Measurements from ENCODE around the gene LPIN1.

Gene LPIN1

DNA sequence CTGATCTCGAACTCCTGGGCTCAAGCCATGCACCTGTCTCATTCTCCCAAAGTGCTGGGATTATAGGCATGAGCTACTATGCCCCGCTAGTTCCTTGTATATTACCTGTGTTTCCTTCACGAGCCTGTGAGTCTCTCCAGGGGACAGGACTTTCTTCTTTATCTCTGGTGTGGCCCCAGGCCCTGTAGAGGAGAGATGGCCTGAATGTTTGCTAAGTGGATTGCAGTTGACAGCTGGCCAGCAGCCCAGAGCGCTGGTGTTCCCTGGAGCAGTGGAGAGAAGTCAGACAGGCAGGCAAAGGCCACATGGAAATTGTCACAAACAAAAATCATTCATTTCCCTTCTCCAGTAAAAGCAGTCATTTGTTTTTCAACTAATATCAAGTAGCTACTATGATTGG, 17.9 kb downstream of the LPIN1 start:
- DNase-seq = peak; percentile 20

DNA sequence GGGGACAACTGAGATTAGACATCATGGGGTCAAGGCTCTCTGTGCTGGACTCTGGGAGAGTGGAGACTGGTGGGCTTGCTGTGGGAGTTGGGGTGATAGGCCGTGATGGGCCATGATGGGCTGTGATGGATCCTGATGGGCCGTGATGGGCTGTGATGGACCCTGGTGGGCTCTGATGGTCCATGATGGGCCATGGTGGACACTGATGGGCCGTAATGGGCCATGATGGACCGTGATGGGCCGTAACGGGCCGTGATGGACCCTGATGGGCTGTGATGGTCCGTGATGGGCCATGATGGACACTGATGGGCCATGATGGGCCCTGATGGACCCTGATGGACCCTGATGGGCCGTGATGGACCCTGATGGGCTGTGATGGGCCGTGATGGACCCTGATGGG, 18.5 kb downstream of the LPIN1 start:
- DNase-seq = no peak

DNA sequence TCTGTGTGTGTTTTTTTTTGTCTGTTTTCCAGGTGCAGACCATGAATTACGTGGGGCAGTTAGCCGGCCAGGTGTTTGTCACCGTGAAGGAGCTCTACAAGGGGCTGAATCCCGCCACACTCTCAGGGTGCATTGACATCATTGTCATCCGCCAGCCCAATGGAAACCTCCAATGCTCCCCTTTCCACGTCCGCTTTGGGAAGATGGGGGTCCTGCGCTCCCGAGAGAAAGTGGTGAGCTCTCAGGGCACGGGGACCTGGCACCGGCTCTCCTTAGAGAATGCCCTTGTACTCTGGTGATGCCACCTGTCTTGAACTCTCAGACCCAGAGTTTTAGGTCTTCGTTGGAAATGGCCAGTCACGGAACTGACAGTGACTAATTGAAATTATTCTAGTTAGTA, 19.1 kb downstream of the LPIN1 start:
- DNase-seq = no peak

DNA sequence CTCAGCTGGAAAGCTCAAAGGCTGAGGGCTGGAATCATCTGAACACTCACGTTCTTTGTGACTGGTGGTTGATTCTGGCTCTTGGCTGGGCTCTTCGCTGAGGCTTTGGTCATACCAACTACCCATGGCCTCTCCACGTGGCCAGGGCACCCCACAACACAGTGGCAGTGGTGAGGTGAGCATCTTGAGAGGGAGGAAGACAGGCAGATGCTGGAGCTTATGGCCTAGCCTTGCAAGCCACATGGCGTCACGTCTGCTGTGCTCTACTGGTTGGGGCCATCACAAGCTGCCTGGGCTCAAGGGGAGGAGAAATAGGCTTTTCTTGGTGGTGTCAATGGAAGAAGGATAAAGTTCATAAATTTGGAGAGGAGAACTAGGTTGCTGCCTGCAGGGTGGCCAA, 19.6 kb downstream of the LPIN1 start:
- DNase-seq = no peak

DNA sequence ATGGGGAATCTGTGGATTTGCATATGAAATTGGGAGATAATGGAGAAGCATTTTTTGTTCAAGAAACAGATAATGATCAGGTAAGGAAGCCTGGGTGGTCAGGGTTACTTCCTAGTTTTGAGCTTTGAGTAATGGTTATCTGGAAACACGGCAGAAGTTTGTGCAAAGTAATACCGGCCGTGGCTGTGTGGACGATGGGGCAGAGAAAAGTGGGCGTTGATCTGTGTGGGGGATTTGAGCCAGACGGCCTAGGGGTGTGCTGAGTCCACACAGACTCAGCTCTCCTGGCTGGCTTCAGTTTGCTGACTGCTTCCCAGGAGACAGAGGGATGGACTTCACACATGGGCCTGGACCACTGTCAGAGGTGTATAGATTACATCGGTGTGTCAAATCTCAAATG, 21.3 kb downstream of the LPIN1 start:
- no peak for DNase-seq

DNA sequence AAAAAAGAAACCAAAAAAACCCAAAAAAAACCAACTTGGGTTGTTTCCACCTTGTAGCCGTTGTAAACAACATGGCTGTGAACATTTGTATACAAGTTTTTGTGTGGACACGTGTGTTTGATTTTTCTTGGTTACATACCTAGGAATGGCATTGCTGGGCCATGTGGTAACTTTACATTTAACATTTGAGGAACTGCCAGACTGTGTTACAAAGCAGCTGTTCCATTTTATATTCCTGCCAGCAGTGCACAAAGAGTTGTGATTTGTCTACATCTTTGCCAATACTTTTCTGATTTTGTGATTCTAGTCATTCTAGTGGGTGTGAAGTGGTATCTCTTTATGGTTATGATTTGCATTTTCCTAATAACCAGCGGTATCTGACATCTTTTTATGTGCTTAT, 22.5 kb downstream of the LPIN1 start:
- no peak for DNase-seq

DNA sequence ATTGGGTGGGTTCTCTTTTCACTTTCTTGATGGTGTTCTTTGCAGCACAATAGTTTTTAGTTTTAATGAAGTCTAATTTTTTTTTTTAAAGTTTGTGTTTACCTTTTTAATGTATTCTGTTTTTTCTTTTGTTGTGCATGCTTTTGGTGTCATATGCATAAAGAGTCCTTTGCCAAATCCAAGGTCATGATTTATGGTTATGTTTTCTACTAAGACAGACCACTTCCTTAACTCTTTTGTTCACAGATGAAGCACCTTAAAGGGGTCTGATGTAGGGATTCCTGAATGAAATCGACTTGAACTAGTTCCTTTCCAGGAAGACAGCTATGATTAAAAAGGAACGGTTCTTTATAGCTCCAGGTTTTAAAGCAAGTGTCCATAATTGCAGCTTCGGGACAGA, 23.1 kb downstream of the LPIN1 start:
- no peak for DNase-seq

DNA sequence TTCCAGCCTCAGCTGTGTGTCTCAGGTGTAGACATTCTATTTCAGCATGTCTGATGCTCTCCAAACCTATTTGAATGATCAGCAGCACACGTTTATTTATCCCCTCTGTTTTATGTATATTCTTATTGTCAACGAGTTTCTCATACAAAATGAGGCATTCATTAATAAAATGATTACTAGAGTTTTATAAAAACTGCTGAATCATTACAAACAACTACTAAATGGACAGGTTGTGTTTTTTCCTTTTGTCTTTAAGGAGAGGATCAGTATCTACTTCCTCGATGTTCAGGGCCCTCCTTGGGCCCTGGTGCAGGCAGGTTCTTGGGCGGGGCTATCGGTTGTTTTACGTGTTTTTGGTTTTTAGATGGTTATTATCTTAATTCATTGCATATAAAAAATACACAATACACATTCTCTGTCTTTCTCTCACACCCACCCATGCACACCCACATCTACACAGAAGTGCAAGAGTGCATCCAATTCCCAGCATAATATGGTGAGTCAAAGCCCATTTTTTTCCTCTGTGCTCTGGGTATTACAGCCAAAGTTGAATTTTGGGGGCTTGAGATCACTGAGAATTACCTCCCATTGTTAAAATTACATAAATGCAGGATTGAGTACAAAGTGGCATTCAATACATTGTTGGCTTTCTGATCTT, 24.2 kb downstream of the LPIN1 start:
- no peak for DNase-seq

DNA sequence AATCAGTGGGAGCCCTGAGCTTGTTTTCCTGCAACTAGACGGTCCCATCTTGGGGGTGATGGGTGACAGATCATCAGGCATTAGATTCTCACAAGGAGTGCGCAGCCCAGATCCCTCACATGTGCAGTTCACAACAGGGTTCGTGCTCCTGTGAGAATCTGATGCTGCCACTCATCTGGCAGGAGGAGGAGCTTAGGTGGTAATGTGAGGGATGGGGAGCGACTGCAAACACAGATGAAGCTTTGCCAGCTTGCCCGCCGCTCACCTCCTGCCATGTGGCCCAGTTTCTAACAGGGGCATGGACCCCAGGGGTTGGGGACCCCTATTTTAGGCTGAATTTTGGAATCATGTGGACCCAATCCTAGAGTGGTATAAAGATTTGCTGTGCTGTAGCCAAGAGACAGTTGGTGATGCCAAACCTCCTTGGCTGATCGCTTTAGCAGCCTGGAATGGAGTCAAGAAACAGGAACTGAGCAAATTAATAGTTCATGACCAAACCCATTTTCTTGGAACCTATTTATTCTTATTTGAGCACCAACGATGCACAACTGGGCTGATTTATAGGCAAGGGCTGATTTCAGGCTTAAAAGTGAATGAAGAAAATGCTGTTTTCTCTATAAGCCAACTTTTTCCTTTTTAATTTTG, 25.7 kb downstream of the LPIN1 start:
- DNase-seq = no peak

DNA sequence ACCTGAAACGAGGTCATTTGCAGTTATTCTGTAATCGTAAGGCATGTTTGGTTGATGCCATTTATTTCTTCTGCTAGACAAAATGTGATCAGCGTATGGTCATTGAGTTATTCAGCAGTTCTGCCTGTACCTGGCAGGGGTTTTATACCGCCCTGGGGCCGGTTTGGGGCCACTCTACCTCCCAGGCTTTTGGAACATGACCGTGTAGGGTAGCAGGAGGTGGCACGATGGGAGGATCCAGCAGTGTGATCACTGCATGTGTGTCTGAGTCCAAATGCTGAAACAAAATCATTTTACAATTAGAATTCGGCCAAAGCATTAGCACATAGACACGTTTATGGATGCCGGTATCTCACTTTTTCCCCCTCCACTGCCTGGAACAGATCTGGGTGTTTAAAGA, 26.7 kb downstream of the LPIN1 start:
- DNase-seq = no peak

DNA sequence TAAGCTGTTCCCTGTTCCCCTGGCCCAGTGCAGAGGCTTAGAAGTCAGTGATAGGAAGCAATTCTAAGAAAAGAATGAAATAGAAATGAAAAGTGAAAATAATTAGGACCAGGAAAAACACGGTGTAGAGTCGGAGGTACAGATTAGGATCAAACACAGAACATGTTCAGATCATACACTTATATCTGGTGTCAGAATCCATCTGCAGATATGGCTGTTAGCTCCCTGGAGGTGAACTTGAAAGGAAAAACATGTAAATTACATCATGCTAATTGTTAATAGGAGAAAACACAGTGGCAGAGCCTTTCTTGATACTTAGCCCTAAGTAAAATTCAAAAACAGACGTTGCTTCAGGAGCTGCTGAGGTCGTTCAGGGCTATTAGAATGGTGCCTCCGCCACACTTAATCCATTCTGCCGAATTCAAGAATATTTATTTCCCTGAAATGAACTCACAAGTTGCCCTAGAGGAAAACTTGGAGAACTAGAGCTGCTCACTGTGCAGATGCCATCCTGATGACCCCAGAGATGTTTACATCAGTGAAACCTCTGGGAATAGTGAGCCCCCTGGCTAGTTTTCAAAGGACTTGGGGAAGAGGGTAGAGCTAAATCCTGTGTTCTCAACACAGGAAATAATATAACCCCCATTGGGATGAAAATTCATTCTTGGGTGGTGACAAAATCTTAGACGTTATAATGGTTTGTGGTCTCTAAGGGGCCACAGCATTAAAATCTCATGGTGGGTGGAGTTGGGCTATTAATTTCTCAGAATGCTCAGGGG, 27.5 kb downstream of the LPIN1 start:
- DNase-seq = no peak

DNA sequence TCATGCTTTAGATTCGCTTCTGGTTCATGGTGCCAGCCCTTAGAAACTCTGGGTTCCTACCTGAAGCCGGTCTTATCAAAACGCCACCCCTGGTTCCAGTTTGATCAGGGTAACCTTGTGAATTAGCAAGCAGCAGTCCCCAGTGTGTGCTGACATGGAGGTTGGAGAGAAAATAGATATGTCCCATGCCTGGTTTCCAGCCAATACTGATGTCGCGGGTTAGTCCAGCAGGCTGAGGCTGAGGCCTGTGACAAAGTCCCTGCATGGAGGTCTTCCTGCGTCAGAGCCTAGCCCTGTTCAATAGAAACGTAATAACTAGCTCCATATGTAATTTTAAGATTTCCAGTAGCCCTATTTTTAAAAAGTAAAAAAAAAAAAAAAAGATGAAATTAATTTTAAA, 28.2 kb downstream of the LPIN1 start:
- DNase-seq = no peak

DNA sequence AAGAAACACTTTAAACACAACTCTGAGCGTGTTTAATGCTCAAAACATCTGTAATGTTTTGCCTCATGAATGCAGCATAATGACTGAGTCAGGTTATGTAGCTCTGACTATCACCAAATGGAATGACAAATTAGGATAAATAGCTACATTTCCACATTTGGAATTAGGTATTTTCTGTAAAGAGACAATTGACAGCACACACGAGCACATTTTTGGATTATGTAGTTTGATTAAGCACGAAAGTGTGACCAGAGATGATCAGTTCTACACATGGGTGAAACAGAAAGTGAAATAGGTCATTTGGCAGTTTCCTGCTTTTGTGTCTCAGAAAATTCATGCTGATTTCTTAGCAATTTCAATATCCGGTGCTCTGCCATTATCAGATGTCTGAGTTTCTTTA, 29.0 kb downstream of the LPIN1 start:
- no peak for DNase-seq

DNA sequence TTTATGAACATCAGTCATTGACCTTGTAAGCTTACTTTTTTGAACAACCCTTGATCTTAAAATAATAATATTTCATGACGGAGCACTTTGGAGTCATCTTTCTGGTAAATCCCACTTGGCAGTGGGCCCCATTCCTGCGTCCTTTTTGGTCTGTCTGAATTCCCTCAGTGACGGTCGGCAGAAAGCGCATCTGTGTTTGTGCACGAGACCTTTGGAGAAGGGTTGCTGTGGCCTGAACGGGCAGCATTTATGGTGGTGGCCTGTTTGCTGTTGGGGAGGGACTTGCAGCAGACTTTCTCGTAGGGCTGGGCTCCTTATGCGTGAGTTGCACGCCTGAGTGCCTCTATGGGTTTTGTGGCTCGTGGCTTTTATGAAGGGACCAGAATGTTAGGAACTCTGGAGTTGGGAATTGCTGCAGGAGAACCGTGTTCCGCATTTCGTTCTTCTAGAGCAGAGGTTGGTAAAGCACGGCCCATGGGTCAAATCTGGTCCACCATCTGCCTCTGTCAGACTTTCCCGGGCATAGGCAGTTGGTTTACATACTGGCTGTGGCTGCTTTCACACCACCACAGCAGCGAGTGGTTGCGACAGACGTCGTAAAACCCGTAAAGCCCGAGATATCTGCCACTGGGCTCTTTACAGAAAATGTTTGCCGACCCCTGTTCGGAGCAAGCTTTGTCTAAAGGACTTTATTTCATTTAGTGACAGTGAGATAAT, 30.8 kb downstream of the LPIN1 start:
- no peak for DNase-seq

DNA sequence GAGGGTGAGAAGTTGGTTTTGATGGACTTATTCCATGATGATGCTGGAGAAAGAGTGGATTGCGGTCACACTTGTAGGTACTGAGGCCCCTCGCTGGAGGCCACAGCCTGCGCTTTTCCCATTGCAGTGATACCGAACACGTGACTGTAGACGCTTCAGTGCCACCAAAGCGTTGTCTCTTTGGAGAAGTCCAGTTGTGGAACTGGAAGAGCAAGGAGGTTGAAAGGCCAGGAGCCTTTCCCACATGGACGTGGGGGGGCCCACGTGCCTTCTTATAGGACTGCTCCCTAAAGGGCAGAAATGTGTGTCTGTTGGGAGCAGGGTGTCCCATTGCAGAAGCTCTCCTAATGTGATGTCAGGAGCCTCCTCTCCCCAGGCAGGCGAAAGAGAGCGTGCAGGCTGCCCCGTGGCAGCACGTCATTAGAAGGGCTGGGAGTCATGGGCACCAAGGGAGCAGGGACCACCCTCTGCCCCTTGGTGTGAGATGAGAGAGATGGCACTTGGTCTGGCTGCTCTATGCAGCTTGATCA, 31.5 kb downstream of the LPIN1 start:
- DNase-seq = no peak

DNA sequence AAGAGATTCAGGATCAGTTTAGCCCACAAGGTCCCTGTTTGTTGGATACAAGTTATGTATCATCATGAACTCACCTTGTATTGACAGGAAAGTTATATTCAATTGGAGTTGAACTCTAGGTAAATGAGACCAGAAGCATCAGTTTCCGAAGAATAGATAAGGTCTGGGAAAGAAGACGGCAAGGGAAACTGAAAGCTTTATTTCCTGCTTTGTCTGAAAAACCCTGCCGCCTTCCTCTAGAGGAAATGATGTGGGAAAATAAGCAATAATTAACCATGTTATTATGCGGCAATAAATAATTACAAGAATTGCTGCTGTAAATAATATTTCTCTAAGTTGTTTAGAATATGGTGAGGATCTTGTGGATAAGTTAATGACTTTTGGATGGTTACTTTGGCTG, 32.0 kb downstream of the LPIN1 start:
- no peak for DNase-seq

DNA sequence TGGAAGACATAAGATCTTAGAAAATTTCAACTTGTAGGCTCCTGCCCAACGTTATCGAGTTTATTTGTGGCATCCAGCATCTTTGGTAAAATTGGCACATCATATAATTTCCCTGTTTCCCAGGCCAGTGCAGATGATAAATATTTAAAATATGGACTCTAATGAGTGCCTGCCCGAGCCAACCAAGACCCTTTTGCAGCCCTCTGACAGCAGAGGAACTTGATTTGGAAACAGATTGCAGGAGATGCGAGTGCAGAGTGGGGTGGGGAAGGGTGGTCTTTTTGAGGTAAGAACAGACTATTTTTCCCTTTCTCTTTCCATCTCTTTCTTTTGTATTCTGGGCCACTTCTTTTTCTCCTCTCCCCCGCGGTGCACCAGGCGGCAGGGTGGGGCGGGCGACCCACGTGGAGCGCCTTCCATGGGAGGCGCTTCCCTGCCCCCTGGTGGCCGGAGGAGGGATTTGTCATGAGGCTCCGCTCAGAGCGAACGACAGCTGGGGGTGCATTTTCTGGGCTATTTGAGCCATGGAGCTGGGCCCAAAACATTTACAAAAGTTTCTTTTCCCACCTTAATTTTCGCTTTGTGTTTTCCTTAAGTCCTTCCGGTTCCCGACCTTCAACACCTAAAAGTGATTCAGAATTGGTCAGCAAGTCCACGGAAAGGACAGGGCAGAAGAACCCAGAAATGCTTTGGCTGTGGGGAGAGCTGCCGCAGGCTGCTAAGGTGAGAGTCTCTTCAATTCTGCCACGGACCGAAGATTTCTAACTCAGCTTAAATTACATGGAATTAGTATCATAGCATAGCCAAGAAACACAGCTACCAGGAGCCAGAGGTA, 32.7 kb downstream of the LPIN1 start:
- DNase-seq = no peak

DNA sequence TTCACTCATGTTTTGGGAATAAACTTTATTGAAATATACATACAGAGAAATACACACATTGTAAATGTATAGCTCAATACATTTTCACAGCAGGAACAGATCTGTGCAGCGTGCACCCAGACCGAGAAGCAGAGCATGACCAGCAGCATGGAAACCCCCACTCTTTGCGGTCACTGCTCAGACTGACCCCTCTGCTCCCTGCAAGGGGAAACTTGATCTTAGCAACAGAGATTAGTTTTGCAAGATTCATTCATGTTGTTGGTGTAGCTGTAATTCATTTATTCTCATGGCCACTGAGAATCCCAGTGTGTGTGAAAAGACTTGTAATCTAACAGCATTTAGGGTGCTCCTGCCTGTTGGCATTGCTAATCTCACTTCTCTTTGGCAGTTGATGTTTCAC, 35.2 kb downstream of the LPIN1 start:
- DNase-seq = no peak

DNA sequence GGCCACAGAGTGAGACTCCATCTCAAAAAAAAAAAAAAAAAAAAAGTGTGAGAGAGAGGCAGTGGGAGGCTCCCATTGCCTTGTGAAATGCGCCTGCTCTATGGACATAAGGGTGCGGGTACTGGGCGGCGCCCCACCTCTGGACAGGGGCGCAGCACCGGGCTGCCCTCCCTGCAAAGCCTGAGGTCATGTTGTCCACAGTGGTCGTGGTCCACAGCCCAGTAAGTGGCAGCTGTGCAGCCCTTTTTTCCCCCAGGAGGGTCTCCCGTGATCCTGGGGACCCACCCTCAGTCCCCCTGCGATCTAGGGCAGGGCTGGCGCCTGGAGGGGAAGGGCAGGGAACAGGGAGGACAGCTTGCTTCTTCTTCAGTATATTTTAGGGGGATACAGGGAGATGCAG, 37.8 kb downstream of the LPIN1 start:
- no peak for DNase-seq

DNA sequence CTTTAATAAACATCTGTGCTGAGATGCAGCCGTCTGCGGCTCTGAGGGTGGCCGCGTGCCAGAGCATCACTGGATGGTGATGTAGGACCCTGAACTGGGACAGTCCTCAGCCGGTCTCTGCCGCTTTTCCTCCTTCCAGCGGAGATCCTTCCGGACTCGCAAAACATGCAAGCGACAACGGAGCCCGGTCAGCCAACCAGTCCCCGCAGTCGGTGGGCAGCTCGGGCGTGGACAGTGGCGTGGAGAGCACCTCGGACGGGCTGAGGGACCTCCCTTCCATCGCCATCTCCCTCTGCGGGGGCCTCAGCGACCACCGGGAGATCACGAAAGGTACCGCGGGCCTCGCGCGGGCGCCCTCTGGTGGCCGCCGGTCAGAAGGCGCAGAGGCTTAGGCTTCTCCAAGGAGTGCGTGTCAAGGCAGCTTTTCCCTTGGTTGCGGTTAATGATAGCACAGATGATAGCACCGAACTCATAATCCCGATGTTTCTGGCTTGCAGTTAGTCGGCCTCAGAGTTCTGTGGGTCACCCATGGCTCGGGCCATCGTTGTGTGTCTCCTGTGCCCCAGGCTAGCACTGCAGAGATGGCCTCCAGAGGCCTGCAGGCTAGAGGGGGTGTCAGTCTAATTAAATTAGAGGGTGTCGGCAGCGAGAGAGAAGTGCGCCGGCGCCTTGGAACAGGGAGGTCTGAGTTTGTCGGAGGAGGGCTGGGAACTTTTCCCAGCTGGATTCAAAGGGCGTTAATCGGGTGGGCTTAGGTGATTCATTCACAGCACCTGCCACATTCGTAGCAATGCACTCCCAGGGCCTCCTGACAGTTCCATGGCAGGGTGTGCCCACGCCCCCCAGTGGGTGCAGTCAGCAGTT, 38.5 kb downstream of the LPIN1 start:
- DNase-seq = no peak

DNA sequence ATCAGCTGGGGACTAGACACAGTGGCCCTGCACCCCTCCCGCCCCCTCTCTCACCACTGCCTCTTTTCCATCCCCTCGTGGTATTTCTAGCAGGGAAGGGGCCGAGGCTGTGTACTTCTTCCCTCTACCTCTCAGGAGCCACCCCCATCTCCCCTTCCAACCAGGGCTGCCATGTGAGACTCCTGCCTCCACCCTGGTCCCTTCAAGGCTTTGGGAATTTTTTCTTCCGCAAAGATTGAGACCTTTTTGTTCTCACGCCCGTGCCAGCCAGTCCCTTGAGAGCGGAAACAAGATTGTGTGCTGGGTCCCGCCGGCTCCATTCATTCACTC, 39.1 kb downstream of the LPIN1 start:
- DNase-seq = no peak

DNA sequence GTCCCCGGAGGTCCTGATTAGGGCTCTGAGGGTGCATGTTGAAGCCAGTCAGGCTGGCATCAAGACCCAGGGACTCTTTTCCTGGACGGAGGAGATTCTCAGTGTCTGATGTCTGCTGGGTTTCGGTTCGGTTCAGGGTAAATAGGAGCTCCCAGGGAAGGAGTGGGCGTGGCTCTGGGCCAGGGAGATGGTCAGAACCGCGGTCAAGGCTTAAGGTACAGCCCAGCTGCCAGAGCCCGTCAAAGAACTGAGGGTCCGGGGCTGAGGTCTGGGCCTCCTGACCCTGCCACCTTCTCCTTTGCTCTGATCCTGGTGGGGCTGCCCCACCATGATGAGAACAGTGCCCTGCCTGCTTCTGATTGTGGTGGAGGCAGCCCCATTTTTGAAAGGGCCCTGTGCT, 39.8 kb downstream of the LPIN1 start:
- DNase-seq = no peak

All from SHP77 treated with DMSO at 0.1 percent for 48 hours (cell line).